Activated CD4-positive, alpha-beta memory T cell treated with anti-CD3 and anti-CD28 coated beads, Interleukin-2, amount 10 ng/mL, durations not matched to agents 7 days and 5 days (primary cell): Measurements from ENCODE around the gene TOPAZ1. TPM values are rescaled to one million over a fixed set of nuclear protein-coding genes. Genes with fewer than 3 reads are reported as not detected.

Experiments used
- total RNA-seq, 2 experiments: library from RNA; stranded (reverse); gene quantifications; one replicate each; pipeline ENCODE4 v1.2.3, GENCODE V29; 2021

TOPAZ1 gene
- total RNA-seq, 2 experiments from 2014 or later: not detected

Other genes starting within 250 kb of the TOPAZ1 start
- gene TCAIM, start 96.9 kb downstream of the TOPAZ1 start, total RNA-seq: 10 to 100 TPM; 19.3 to 19.4 TPM
- gene ZNF445, start 235.8 kb downstream of the TOPAZ1 start, total RNA-seq: 10 to 100 TPM; 17.8 to 19.6 TPM